Nephron (organoid): ENCODE results near the gene GALNT4.

Experiments used
- H3K27ac Mint-ChIP-seq, 3 experiments: 2 replicates each; pipeline ENCODE4 v1.8.0; 2020; ENCODE audit warnings: mixed read lengths in 3 of 3, mild to moderate bottlenecking in 2 of 3, moderate library complexity in 1 of 3
- H3K27me3 Mint-ChIP-seq: 2 replicates; pipeline ENCODE4 v1.8.0; 2021; ENCODE audit warnings: low read depth, mild to moderate bottlenecking, moderate library complexity, mixed read lengths
- H3K36me3 Mint-ChIP-seq: 2 replicates; pipeline ENCODE4 v1.8.0; 2020; ENCODE audit warnings: low read depth, mixed read lengths
- H3K4me1 Mint-ChIP-seq: 2 replicates; pipeline ENCODE4 v1.8.0; 2020; ENCODE audit warnings: mixed read lengths
- H3K4me3 Mint-ChIP-seq, 3 experiments: 2 replicates each; pipeline ENCODE4 v1.8.0; 2020; ENCODE audit warnings: mild to moderate bottlenecking in 3 of 3, mixed read lengths in 3 of 3, moderate library complexity in 2 of 3
- H3K9me3 Mint-ChIP-seq: 2 replicates; pipeline ENCODE4 v1.8.0; 2020; ENCODE audit warnings: mixed read lengths
- CTCF ChIP-seq, 3 experiments: fragments of 200-600 bp; sonication (generic); IDR thresholded peaks; one replicate each; pipeline ENCODE4 v1.5.0; 2021; ENCODE audit warnings: antibody characterized with exemption in 3 of 3; ENCODE audit not compliant: unreplicated experiment in 3 of 3

Gene GALNT4

GRCh38 chr12:89504560-89505346, 19.8 kb downstream of the GALNT4 start:
- Mint-ChIP-seq H3K4me3 (no peak overlapping the region), H3K27me3 (no peaks in the 10 kb centered on the region), H3K36me3 (peaks cover 8% of the 10 kb centered on the region), H3K27ac (no peak overlapping the region), H3K4me1 (no peaks in the 10 kb centered on the region), H3K9me3 (no peaks in the 10 kb centered on the region)
- no peak for TF ChIP-seq CTCF (IDR thresholded peaks at IDR 0.05; ENCODE audit: unreplicated experiment in 3 of 3)

GRCh38 chr12:89501793-89502192, 22.8 kb downstream of the GALNT4 start:
- no peak overlapping the region for H3K4me3 Mint-ChIP-seq
- peaks cover 15% of the 10 kb centered on the region for H3K36me3 Mint-ChIP-seq
- TF ChIP-seq CTCF (IDR thresholded peaks at IDR 0.05; ENCODE audit: unreplicated experiment in 3 of 3) = no peak
- no peak overlapping the region for H3K27ac Mint-ChIP-seq
- H3K27me3 Mint-ChIP-seq = no peaks in the 10 kb centered on the region
- H3K4me1 Mint-ChIP-seq = no peaks in the 10 kb centered on the region
- H3K9me3 Mint-ChIP-seq = no peaks in the 10 kb centered on the region

GRCh38 chr12:89499857-89500256, 24.7 kb downstream of the GALNT4 start:
- Mint-ChIP-seq H3K4me1 (no peaks in the 10 kb centered on the region), H3K27ac (no peak overlapping the region)

GRCh38 chr12:89497467-89497866, 27.1 kb downstream of the GALNT4 start:
- no peaks in the 10 kb centered on the region for H3K9me3 Mint-ChIP-seq
- no peaks in the 10 kb centered on the region for H3K27me3 Mint-ChIP-seq
- H3K27ac Mint-ChIP-seq = no peak overlapping the region
- no peak overlapping the region for H3K4me3 Mint-ChIP-seq
- TF ChIP-seq CTCF (IDR thresholded peaks at IDR 0.05; ENCODE audit: unreplicated experiment in 3 of 3) = no peak
- H3K4me1 Mint-ChIP-seq = no peaks in the 10 kb centered on the region
- H3K36me3 Mint-ChIP-seq = peaks cover 18% of the 10 kb centered on the region

More at GRCh38 chr12:89499857-89500256, 24.7 kb downstream of the GALNT4 start:
- Mint-ChIP-seq H3K9me3 (no peaks in the 10 kb centered on the region), H3K36me3 (peaks cover 19% of the 10 kb centered on the region), H3K27me3 (no peaks in the 10 kb centered on the region), H3K4me3 (no peak overlapping the region)
- TF ChIP-seq CTCF (IDR thresholded peaks at IDR 0.05; ENCODE audit: unreplicated experiment in 3 of 3) = no peak

- Mint-ChIP-seq H3K36me3 (peaks cover 14% of the 10 kb centered on the region), H3K27ac (no peak overlapping the region), H3K4me3 (no peak overlapping the region), H3K4me1 (no peaks in the 10 kb centered on the region), H3K27me3 (no peaks in the 10 kb centered on the region), H3K9me3 (no peaks in the 10 kb centered on the region)
- TF ChIP-seq CTCF (IDR thresholded peaks at IDR 0.05; ENCODE audit: unreplicated experiment in 3 of 3) = no peak
Measured at GRCh38 chr12:89497005-89497404, 27.6 kb downstream of the GALNT4 start.
